Kidney glomerular epithelial cell (primary cell): ENCODE data around the gene VWA7.

Experiments
- DNase-seq: peaks from one replicate; lab custom pipeline; 2025; lab: John Stamatoyannopoulos, UW

The VWA7 gene

GRCh38 chr6:31778999-31779885, 2.1 kb upstream of the VWA7 start:
- DNase-seq = no peak

GRCh38 chr6:31778193-31778592, 1.1 kb upstream of the VWA7 start:
- DNase-seq = no peak

GRCh38 chr6:31777667-31778050, 531 bp upstream of the VWA7 start:
- DNase-seq = no peak

- no peak for DNase-seq
Observed at GRCh38 chr6:31776485-31776988, 591 bp downstream of the VWA7 start.

- DNase-seq = no peak
Observed at GRCh38 chr6:31775633-31776484, 1.3 kb downstream of the VWA7 start.

- no peak for DNase-seq
Observed at GRCh38 chr6:31775184-31775583, 1.9 kb downstream of the VWA7 start.

GRCh38 chr6:31771992-31772358, 5.2 kb downstream of the VWA7 start:
- no peak for DNase-seq

GRCh38 chr6:31770860-31771259, 6.3 kb downstream of the VWA7 start:
- DNase-seq = no peak

- DNase-seq = no peak
Observed at GRCh38 chr6:31769684-31770371, 7.3 kb downstream of the VWA7 start.

GRCh38 chr6:31768363-31769257, 8.5 kb downstream of the VWA7 start:
- DNase-seq = no peak

- DNase-seq = no peak
Observed at GRCh38 chr6:31767096-31767645, 10.0 kb downstream of the VWA7 start.

GRCh38 chr6:31765910-31766794, 11.0 kb downstream of the VWA7 start:
- no peak for DNase-seq

- DNase-seq = no peak
Observed at GRCh38 chr6:31765559-31765909, 11.6 kb downstream of the VWA7 start.

GRCh38 chr6:31764198-31764597, 12.9 kb downstream of the VWA7 start:
- no peak for DNase-seq

GRCh38 chr6:31763619-31763940, 13.5 kb downstream of the VWA7 start:
- DNase-seq = no peak

- no peak for DNase-seq
Observed at GRCh38 chr6:31762878-31763618, 14.1 kb downstream of the VWA7 start.

GRCh38 chr6:31762356-31762755, 14.8 kb downstream of the VWA7 start, which contains the start of gene SAPCD1:
TSS of gene SAPCD1 (plus strand) at chr6:31762656. CDS start at chr6:31763055, 399 bp downstream.
- DNase-seq = no peak

GRCh38 chr6:31761343-31761742, 15.8 kb downstream of the VWA7 start:
- DNase-seq = no peak

GRCh38 chr6:31760790-31761189, 16.3 kb downstream of the VWA7 start:
- DNase-seq = no peak
